Small intestine (tissue), 7 donors: ENCODE measurements around the gene BBX. TPM values are rescaled to one million over a fixed set of nuclear protein-coding genes. Genes with fewer than 3 reads are reported as not detected.

Experiments
- DNase-seq, 2 donors: peaks; one replicate each; pipeline versions ENCODE4 v3.0.0 to v3.0.0-alpha.2; 2013
- FAIRE-seq: peaks from 2 replicates; lab custom pipeline; 2012; peaks lifted over from hg19 to GRCh38; lab: Jason Lieb, UNC
- H3K27ac ChIP-seq, 3 donors: one replicate each; pipeline ENCODE4 v1.5.1; 2013; ENCODE audit warnings: low read length in 2 of 3, mild to moderate bottlenecking in 2 of 3, control low read depth in 1 of 3, inconsistent platforms in 1 of 3, low read depth in 1 of 3, moderate library complexity in 1 of 3
- H3K27me3 ChIP-seq, 3 donors: one replicate each; pipeline ENCODE4 v1.6.1; 2013; ENCODE audit warnings: low read length in 3 of 3, inconsistent platforms in 1 of 3; ENCODE audit not compliant: control insufficient read depth in 3 of 3, insufficient read depth in 3 of 3
- H3K36me3 ChIP-seq, 3 donors: one replicate each; pipeline ENCODE4 v1.6.1; 2013; ENCODE audit warnings: low read length in 3 of 3, inconsistent platforms in 1 of 3, low read depth in 1 of 3, mild to moderate bottlenecking in 1 of 3, moderate library complexity in 1 of 3; ENCODE audit not compliant: control insufficient read depth in 3 of 3, insufficient read depth in 2 of 3
- H3K4me1 ChIP-seq, 3 donors: one replicate each; pipeline ENCODE4 v1.6.1; 2013; ENCODE audit warnings: low read length in 2 of 3, inconsistent platforms in 1 of 3, low read depth in 1 of 3, mild to moderate bottlenecking in 1 of 3, moderate library complexity in 1 of 3; ENCODE audit not compliant: control insufficient read depth in 3 of 3, insufficient read depth in 2 of 3
- H3K4me3 ChIP-seq, 3 donors: one replicate each; pipeline ENCODE4 v1.5.1; 2013; ENCODE audit warnings: low read length in 3 of 3, control low read depth in 1 of 3, inconsistent platforms in 1 of 3, low read depth in 1 of 3, mild to moderate bottlenecking in 1 of 3, moderate library complexity in 1 of 3
- H3K9me3 ChIP-seq, 2 donors: one replicate each; pipeline ENCODE4 v1.6.1; 2013; ENCODE audit warnings: low read depth in 1 of 2, low read length in 1 of 2; ENCODE audit not compliant: control insufficient read depth in 2 of 2, insufficient read depth in 1 of 2
- WGBS, 3 donors: extraction: QIAGEN DNeasy Blood & Tissue Kit; methylation state at CpG; one replicate each; pipeline ENCODE4 v1.1.7; 2013; 5-methylcytosine and 5-hydroxymethylcytosine counted together
- polyA plus RNA-seq, 4 donors: library from polyadenylated mRNA; stranded (reverse) in 3 of 4; unstranded in 1 of 4; fragments of 200-250 nt in 3 of 4; fragments of 120-200 nt in 1 of 4; gene quantifications; one replicate each; pipeline versions ENCODE4 v1.2.1 to v1.2.3, GENCODE V29; 2013
- donor health status: healthy with polysubstance abuse.
- donor health status: control.
- donor health status: control.
- donor health status: Bipolar disorder and iron deficiency.
- donor health status: healthy.

BBX gene
- polyA plus RNA-seq, 4 donors, result 3.5 to 33.6 (median 6.3) TPM

GRCh38 chr3:107761391-107761790 lies 238.6 kb downstream of the BBX start:
- no peak for DNase-seq

GRCh38 chr3:107765524-107765923 lies 242.8 kb downstream of the BBX start:
- Histone ChIP-seq H3K36me3 (peaks cover 0 to 9% (median 0%) of the 10 kb centered on the region in 3 donors), H3K27ac (no peak overlapping the region), H3K9me3 (no peaks in the 10 kb centered on the region), H3K27me3 (no peaks in the 10 kb centered on the region), H3K4me1 (no peaks in the 10 kb centered on the region), H3K4me3 (no peak overlapping the region)
- 96 to 99% (median 98%) methylated on average over 6 of the region's 6 CpGs for WGBS, 3 donors
- FAIRE-seq, result no peak
- no peak for DNase-seq

More at GRCh38 chr3:107761391-107761790, 238.6 kb downstream of the BBX start:
- no peak overlapping the region for H3K4me3 ChIP-seq
- H3K4me1 ChIP-seq, result no peaks in the 10 kb centered on the region
- no peaks in the 10 kb centered on the region for H3K27me3 ChIP-seq
- FAIRE-seq, result no peak
- no peak overlapping the region for H3K27ac ChIP-seq
- H3K36me3 ChIP-seq, result peaks cover 0 to 8% (median 2%) of the 10 kb centered on the region in 3 donors
- 60 to 79% (median 73%) methylated on average over 2 of the region's 2 CpGs for WGBS, 3 donors
- no peaks in the 10 kb centered on the region for H3K9me3 ChIP-seq

- Histone ChIP-seq H3K9me3 (no peaks in the 10 kb centered on the region), H3K4me3 (no peak overlapping the region), H3K4me1 (no peaks in the 10 kb centered on the region), H3K27ac (no peak overlapping the region), H3K27me3 (no peaks in the 10 kb centered on the region), H3K36me3 (peaks cover 0 to 11% (median 1%) of the 10 kb centered on the region in 3 donors)
- 87 to 96% (median 93%) methylated on average over 8 of the region's 8 CpGs for WGBS, 3 donors
- DNase-seq (no peak), FAIRE-seq (no peak)
Observed at GRCh38 chr3:107767897-107768605, 245.3 kb downstream of the BBX start.

GRCh38 chr3:107769882-107770281 lies 247.1 kb downstream of the BBX start:
- H3K9me3 ChIP-seq, result no peaks in the 10 kb centered on the region
- H3K27me3 ChIP-seq, result no peaks in the 10 kb centered on the region
- no peak for FAIRE-seq
- no peak overlapping the region for H3K27ac ChIP-seq
- DNase-seq, result no peak
- WGBS, 3 donors, result 94 to 97% (median 96%) methylated on average over 3 of the region's 3 CpGs
- H3K36me3 ChIP-seq, result peaks cover 3 to 14% (median 3%) of the 10 kb centered on the region in 3 donors
- H3K4me1 ChIP-seq, result no peaks in the 10 kb centered on the region
- H3K4me3 ChIP-seq, result no peak overlapping the region

GRCh38 chr3:107772016-107772415 lies 249.3 kb downstream of the BBX start:
- DNase-seq, result no peak
- no peak overlapping the region for H3K4me3 ChIP-seq
- WGBS, 3 donors, result 86 to 89% (median 88%) methylated on average over 6 of the region's 6 CpGs

GRCh38 chr3:107775974-107776373 lies 253.2 kb downstream of the BBX start:
- DNase-seq, result no peak
- 95 to 98% (median 97%) methylated on average over 1 of the region's 1 CpG for WGBS, 3 donors
- H3K27ac ChIP-seq, result no peak overlapping the region
- FAIRE-seq, result no peak
- no peak overlapping the region for H3K4me3 ChIP-seq
- H3K27me3 ChIP-seq, result no peaks in the 10 kb centered on the region
- H3K36me3 ChIP-seq, result peaks cover 5 to 8% (median 7%) of the 10 kb centered on the region in 3 donors
- no peaks in the 10 kb centered on the region for H3K4me1 ChIP-seq
- H3K9me3 ChIP-seq, result no peaks in the 10 kb centered on the region

More at GRCh38 chr3:107772016-107772415, 249.3 kb downstream of the BBX start:
- Histone ChIP-seq H3K4me1 (no peaks in the 10 kb centered on the region), H3K36me3 (peaks cover 3 to 8% (median 3%) of the 10 kb centered on the region in 3 donors), H3K27ac (no peak overlapping the region), H3K27me3 (no peaks in the 10 kb centered on the region), H3K9me3 (no peaks in the 10 kb centered on the region)
- no peak for FAIRE-seq

GRCh38 chr3:107781253-107781652 lies 258.5 kb downstream of the BBX start:
- Histone ChIP-seq H3K27me3 (no peaks in the 10 kb centered on the region), H3K4me1 (no peaks in the 10 kb centered on the region), H3K9me3 (no peaks in the 10 kb centered on the region), H3K4me3 (no peak overlapping the region), H3K27ac (no peak overlapping the region), H3K36me3 (peaks cover 3 to 6% (median 4%) of the 10 kb centered on the region in 3 donors)
- 97 to 100% (median 98%) methylated on average over 1 of the region's 1 CpG for WGBS, 3 donors
- FAIRE-seq (no peak), DNase-seq (no peak)

GRCh38 chr3:107782054-107782453 lies 259.3 kb downstream of the BBX start:
- Histone ChIP-seq H3K4me1 (no peaks in the 10 kb centered on the region), H3K36me3 (peaks cover 3 to 6% (median 4%) of the 10 kb centered on the region in 3 donors), H3K27ac (no peak overlapping the region), H3K4me3 (no peak overlapping the region), H3K27me3 (no peaks in the 10 kb centered on the region), H3K9me3 (no peaks in the 10 kb centered on the region)
- DNase-seq, result no peak
- no peak for FAIRE-seq
- WGBS, 3 donors, result 94 to 97% (median 96%) methylated on average over 2 of the region's 2 CpGs
